HepG2 (cell line): ENCODE data around the gene CALD1. TPM values are rescaled to one million over a fixed set of nuclear protein-coding genes. Genes with fewer than 3 reads are reported as not detected.

Source experiments
- ATAC-seq: fragments of 200-7000 bp; cut with Tn5 transposase; 3 replicates; pipeline ENCODE4 v1.9.1; 2020; ENCODE audit warnings: mild to moderate bottlenecking, moderate library complexity
- BruUV-seq: library from RNA; stranded (reverse); fragments of 400-500 nt; replicated peaks from 2 replicates; lab custom pipeline; 2021; lab: Mats Ljungman, UMichigan
- CTCF ChIA-PET: fragments of 300-600 bp; formaldehyde crosslinking; extraction: SDS; loops from one replicate; lab custom pipeline; 2021; ENCODE audit warnings: low total read pairs, inconsistent platforms, low intra/inter-chr PET ratio; lab: Yijun Ruan, JAX
- POLR2A ChIA-PET: fragments of 350-600 bp; sonication (Branson Sonifier 250); formaldehyde crosslinking; loops from one replicate; lab custom pipeline; 2020; ENCODE audit warnings: antibody characterized with exemption, inconsistent platforms; lab: Yijun Ruan, JAX
- DNase-seq: peaks from one replicate; pipeline ENCODE4 v3.0.0-alpha.2; 2015; ENCODE audit warnings: low spot score
- FAIRE-seq: peaks from 3 replicates; lab custom pipeline; 2011; peaks lifted over from hg19 to GRCh38; lab: Jason Lieb, UNC
- H2AFZ ChIP-seq: one replicate; pipeline ENCODE4 v1.6.1; 2011; ENCODE audit warnings: low read length, inconsistent platforms
- H3K27ac ChIP-seq: fragments of 300-600 bp; 3 replicates; pipeline ENCODE4 v1.8.0; 2011; ENCODE audit warnings: mixed run types, mild to moderate bottlenecking, mixed read lengths, low read length, inconsistent platforms; ENCODE audit not compliant: insufficient read depth; ENCODE audit errors: extremely low read length
- H3K27me3 ChIP-seq, 2 experiments: fragments of 200-600 bp in 1 of 2; 2 replicates in 1 of 2; 3 replicates in 1 of 2; pipeline versions ENCODE4 v1.6.0 to v1.8.0; 2011; ENCODE audit warnings: low read length in 2 of 2, mild to moderate bottlenecking in 2 of 2, moderate library complexity in 2 of 2, inconsistent platforms in 1 of 2; ENCODE audit not compliant: insufficient read depth in 2 of 2, control insufficient read depth in 1 of 2
- H3K36me3 ChIP-seq, 2 experiments: fragments of 200-600 bp in 1 of 2; replicated peaks in 1 of 2; 2 replicates in 1 of 2; 3 replicates in 1 of 2; pipeline versions ENCODE4 v1.5.1 to v1.8.0; 2011; ENCODE audit warnings: low read length in 2 of 2, inconsistent platforms in 1 of 2; ENCODE audit not compliant: insufficient read depth in 2 of 2, control insufficient read depth in 1 of 2
- H3K4me1 ChIP-seq: 2 replicates; pipeline ENCODE4 v1.5.1; 2012; ENCODE audit warnings: low read length, inconsistent platforms; ENCODE audit not compliant: insufficient read depth
- H3K4me2 ChIP-seq: 2 replicates; pipeline ENCODE4 v1.6.0; 2011; ENCODE audit warnings: low read depth, low read length, inconsistent platforms
- H3K4me3 ChIP-seq, 3 experiments: fragments of 200-600 bp in 1 of 3; sonication (generic), shearing (Covaris generic) in 1 of 3; replicated peaks in 1 of 3; 2 replicates each; pipeline ENCODE4 v1.5.1; 2011 to 2016; ENCODE audit warnings: low read length in 3 of 3, inconsistent platforms in 2 of 3, low read depth in 2 of 3, mild to moderate bottlenecking in 2 of 3, control low read depth in 1 of 3, mixed read lengths in 1 of 3; ENCODE audit not compliant: insufficient read depth in 1 of 3
- H3K79me2 ChIP-seq: one replicate; pipeline ENCODE4 v1.6.1; 2011; ENCODE audit warnings: low read length, inconsistent platforms; ENCODE audit not compliant: insufficient read depth
- H3K9ac ChIP-seq: 2 replicates; pipeline ENCODE4 v1.6.0; 2011; ENCODE audit warnings: mild to moderate bottlenecking, low read depth, low read length, inconsistent platforms; ENCODE audit not compliant: insufficient read depth
- H3K9me3 ChIP-seq: 2 replicates; pipeline ENCODE4 v1.5.1; 2012; ENCODE audit warnings: mild to moderate bottlenecking, low read length
- H4K20me1 ChIP-seq: 2 replicates; pipeline ENCODE4 v1.6.0; 2011; ENCODE audit warnings: inconsistent platforms, mild to moderate bottlenecking, low read length, moderate library complexity; ENCODE audit not compliant: insufficient read depth
- CREM ChIP-seq, 2 experiments: sonication (generic) in 1 of 2; formaldehyde crosslinking in 1 of 2; IDR thresholded peaks; 2 replicates each; pipeline versions ENCODE4 v1.4.0 to v1.6.1; 2016 to 2020; ENCODE audit warnings: antibody characterized with exemption in 1 of 2, mild to moderate bottlenecking in 1 of 2, missing genetic modification reagents in 1 of 2
- CTCF ChIP-seq: sonication (generic); formaldehyde crosslinking; IDR thresholded peaks from 2 replicates; pipeline ENCODE4 v1.5.0; 2020; ENCODE audit warnings: mild to moderate bottlenecking, missing genetic modification reagents, moderate library complexity
- HHEX ChIP-seq: IDR thresholded peaks from 2 replicates; pipeline ENCODE4 v1.6.1; 2016; ENCODE audit warnings: control low read depth
- JUND ChIP-seq: sonication (generic); formaldehyde crosslinking; IDR thresholded peaks from 2 replicates; pipeline ENCODE4 v1.8.0; 2022; ENCODE audit warnings: mild to moderate bottlenecking, missing genetic modification reagents
- SMC3 ChIP-seq: IDR thresholded peaks from 2 replicates; pipeline ENCODE4 v1.6.1; 2011; ENCODE audit warnings: low read length, improper control_type of control experiment
- WIZ ChIP-seq: sonication (generic); formaldehyde crosslinking; IDR thresholded peaks from 2 replicates; pipeline ENCODE4 v1.5.1; 2020; ENCODE audit warnings: mild to moderate bottlenecking, missing genetic modification reagents
- ZNF264 ChIP-seq: sonication (generic); formaldehyde crosslinking; IDR thresholded peaks from 2 replicates; pipeline ENCODE4 v1.4.0; 2020; ENCODE audit warnings: missing genetic modification reagents
- ZNF790 ChIP-seq: sonication (generic); formaldehyde crosslinking; IDR thresholded peaks from 2 replicates; pipeline ENCODE4 v1.8.0; 2022; ENCODE audit warnings: missing genetic modification reagents, mild to moderate bottlenecking, borderline replicate concordance
- WGBS: methylation state at CpG from one replicate; pipeline ENCODE4 v1.1.6; 2017; ENCODE audit warnings: low lambda C conversion rate; 5-methylcytosine and 5-hydroxymethylcytosine counted together
- in situ Hi-C: cut with HindIII; loops from 2 replicates; pipeline ENCODE4 v1.10.0; 2017; ENCODE audit warnings: low pct_unique_long_range_greater_than_20kb; ENCODE audit not compliant: extremely low pct_ligation_motif_present
- intact Hi-C: fragments of 100-400 bp; cut with micrococcal nuclease; formaldehyde crosslinking; loops from one replicate; pipeline ENCODE4 v1.10.0; 2022; ENCODE audit not compliant: unreplicated experiment
- polyA plus RNA-seq, 8 experiments: library from polyadenylated mRNA; depleted of rRNA in 3 of 8; stranded (reverse) in 7 of 8; unstranded in 1 of 8; fragments of >200 nt; fragmentation: Illumina TruSeq in 4 of 8; extraction: Trizol in 4 of 8; gene quantifications; 2 replicates each; pipeline versions ENCODE4 v1.2.1 to v1.2.3, GENCODE V29; 2011 to 2016; ENCODE audit warnings: low read depth in 4 of 8, missing spikeins in 1 of 8, mixed read lengths in 1 of 8; ENCODE audit not compliant: insufficient read depth in 1 of 8
- total RNA-seq, 5 experiments: library from RNA; depleted of rRNA; stranded (reverse); fragments of >200 nt; fragmentation: Illumina TruSeq; extraction: Trizol; gene quantifications; 2 replicates each; pipeline ENCODE4 v1.2.3, GENCODE V29; 2016; ENCODE audit warnings: low read depth in 1 of 5

Gene CALD1
- total and polyA plus RNA-seq, 2 of the 13 experiments (the other 11 are each of a cell fraction or from before 2014, with no cell fraction given): 53.0 to 112 TPM

- TF ChIP-seq SMC3 (peak; percentile 58; the same call in 1 of the 2 replicates), CTCF (CRISPR knock-in tag) (peak; percentile 43)
Measured at GRCh38 chr7:134954197-134955082, 175.0 kb downstream of the CALD1 start (continued).

- H3K27ac ChIP-seq: no peak overlapping the region
- H3K9me3 ChIP-seq: no peaks in the 10 kb centered on the region
- DNase-seq (no peak), ATAC-seq (no peak), FAIRE-seq (no peak)
- H3K9ac ChIP-seq: no peak overlapping the region
- no TSS peak for BruUV-seq
- no peak for TF ChIP-seq ZNF790 (CRISPR knock-in tag)
- no peak for TF ChIP-seq ZNF264
- no peak for TF ChIP-seq SMC3
- no peak for TF ChIP-seq CREM (IDR thresholded peaks at IDR 0.05)
- no peak for TF ChIP-seq CREM (CRISPR knock-in tag; IDR thresholded peaks at IDR 0.05)
- TF ChIP-seq JUND: no peak
- TF ChIP-seq HHEX (CRISPR knock-in tag): no peak
- no peak for TF ChIP-seq WIZ
- H3K4me2 ChIP-seq: no peak overlapping the region
- no peaks in the 10 kb centered on the region for H3K4me1 ChIP-seq
- H3K36me3 ChIP-seq: peaks cover 19 to 70% of the 10 kb centered on the region in 2 experiments
- intact Hi-C loops (no loop called here), in situ Hi-C loops (no loop called here)
- H4K20me1 ChIP-seq: no peaks in the 10 kb centered on the region
- no peak overlapping the region for H2AFZ ChIP-seq
- no peaks in the 10 kb centered on the region for H3K27me3 ChIP-seq
- POLR2A ChIA-PET: no interaction called here
- no peaks in the 10 kb centered on the region for H3K79me2 ChIP-seq
- CTCF ChIA-PET: no interaction called here
- WGBS: 97% methylated on average over 3 of the region's 3 CpGs
- no peak overlapping the region for H3K4me3 ChIP-seq
Measured at GRCh38 chr7:134957005-134957404, 177.6 kb downstream of the CALD1 start.
